Stimulated activated CD8-positive, alpha-beta memory T cell treated with anti-CD3 and anti-CD28 coated beads, Interleukin-12 subunit alpha, Interleukin-12 subunit beta, amount 100 ng/mL, for 1 hour (primary cell): ENCODE measurements around the gene CRISP3.
"Not testable (repeated sequence)": the region's sequence is repeated elsewhere in the genome, so short reads cannot be mapped to it uniquely, and the experiment has no call there.

ENCODE experiments used
- DNase-seq: peaks from one replicate; pipeline ENCODE4 v3.0.0-alpha.2; 2020; ENCODE audit warnings: low read depth

The CRISP3 gene

DNA sequence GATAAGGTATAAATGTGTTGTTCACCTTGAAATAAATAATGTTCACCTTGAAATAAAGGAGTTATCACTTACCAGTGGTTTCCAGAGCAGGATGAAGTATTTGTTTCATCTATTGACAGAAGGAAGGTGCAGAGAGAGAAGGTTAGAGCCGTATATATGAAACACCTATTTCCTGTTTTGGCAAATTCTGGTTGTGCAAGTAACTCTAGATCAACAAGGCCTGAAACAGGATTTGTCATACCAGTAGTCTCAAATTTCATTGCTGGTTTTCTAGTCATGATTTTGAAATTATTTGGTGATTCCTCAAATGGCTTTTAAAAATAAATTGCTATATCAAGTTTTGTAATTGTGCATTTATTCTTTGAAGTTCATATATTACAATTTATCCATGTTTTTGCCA lies at the start of gene CRISP3:
TSS of gene CRISP3 (minus strand) at position 130 of the 400 bp plus-strand sequence. CDS start at position 109, 21 bp downstream.
- DNase-seq: no peak

GRCh38 chr6:49790341-49790740 lies 46.2 kb upstream of the CRISP3 start:
- no peak for DNase-seq

- DNase-seq: no peak
Measured at GRCh38 chr6:49787176-49787575, 43.0 kb upstream of the CRISP3 start, which contains the start of gene PGK2. TSS of gene PGK2 (minus strand) at chr6:49787285. CDS start at chr6:49787187, 98 bp downstream.

DNA sequence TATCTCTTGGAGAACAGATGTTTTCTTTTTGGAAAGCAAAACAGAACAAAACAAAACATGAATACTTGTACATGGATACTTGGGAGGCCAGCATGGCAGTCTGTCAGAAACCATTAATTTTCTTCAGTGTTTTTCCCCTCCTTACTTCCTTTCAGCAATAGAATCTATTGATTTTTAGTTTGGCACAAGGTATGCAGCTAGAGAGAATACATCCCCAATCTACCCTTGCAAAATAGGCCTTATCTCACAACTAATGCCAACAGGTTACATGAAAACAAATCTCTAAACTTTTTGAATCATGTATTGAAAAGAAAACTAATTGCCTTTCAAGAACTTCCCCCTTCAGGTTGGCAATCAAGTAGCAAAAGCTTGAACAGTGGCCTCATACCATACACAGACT lies 40.1 kb upstream of the CRISP3 start:
- DNase-seq: no peak

DNA sequence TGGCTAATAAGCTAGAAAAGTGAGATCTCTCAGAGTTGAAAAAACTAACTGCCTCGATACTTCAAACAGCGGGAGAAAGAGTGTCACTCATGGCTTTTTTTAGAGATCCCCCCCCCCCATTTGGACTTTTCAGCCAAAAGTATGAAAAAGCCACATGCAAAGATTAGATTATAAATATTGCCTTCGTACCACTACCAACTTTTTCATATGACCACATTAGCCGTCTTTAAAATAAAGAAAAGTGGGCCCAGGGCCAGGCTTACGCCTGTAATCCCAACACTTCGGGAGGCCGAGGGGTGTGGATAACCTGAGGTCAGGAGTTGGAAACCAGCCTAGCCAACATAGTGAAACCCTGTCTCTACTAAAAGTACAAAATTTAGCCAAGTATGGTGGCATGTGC lies 38.5 kb upstream of the CRISP3 start:
- no peak for DNase-seq

DNA sequence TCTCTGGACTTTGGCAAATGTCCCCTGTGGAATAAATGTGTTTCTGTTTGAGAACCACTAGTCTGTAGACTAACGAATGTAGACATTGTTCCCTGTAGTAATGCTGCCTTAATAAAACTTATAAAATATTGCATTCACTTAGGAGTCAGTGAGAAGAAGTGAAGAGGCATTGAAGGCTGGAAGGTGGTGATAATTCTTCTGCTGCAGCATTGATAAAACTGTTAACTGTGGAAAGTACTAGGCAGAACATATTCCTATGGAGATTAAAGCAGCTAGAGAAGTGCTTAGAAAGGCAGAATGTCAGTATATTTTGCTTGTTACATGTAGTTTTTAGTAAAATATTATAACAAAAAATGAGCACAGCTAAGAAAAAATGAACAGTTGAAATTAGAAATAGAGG lies 38.1 kb upstream of the CRISP3 start:
- no peak for DNase-seq

DNA sequence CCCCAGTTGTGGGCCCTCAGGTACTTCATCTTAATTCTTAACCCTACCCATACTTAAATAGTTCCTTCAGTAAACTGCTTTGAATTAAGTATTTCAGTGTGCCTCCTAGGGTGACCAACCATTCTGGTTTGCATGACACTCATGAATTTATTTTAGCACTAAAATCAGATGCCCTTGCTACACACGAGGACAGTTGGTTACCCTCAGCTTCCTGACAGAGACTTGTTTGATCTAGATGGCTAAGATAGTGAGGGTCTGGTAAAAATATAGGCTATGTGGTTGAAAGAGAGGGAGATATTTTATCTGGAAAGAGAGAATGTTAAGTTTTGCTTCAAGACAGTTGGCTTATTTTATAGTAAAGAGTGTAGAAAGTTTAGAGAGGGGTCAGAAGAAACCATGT lies 32.3 kb upstream of the CRISP3 start:
- DNase-seq: no peak

DNA sequence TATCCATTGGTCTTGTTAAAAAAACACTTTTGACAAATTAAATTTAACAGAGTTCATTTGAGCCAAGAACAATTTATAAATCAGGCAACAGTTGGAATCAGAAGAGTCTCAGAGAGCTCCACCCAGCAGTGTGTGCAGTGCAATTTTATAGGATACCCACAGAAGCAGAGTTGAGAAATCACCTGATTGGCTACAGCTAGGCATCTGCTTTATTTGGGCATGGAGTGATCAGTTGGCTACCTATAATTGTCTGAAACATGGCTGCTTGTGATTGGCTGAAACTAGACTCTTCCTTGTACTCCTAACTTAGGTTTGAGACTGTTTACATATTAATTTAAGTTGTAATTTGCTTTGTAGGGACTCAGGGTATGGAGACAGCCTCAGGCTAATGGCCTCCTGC lies 30.9 kb upstream of the CRISP3 start:
- no peak for DNase-seq

- no peak for DNase-seq
Measured at GRCh38 chr6:49772285-49772684, 28.1 kb upstream of the CRISP3 start.

DNA sequence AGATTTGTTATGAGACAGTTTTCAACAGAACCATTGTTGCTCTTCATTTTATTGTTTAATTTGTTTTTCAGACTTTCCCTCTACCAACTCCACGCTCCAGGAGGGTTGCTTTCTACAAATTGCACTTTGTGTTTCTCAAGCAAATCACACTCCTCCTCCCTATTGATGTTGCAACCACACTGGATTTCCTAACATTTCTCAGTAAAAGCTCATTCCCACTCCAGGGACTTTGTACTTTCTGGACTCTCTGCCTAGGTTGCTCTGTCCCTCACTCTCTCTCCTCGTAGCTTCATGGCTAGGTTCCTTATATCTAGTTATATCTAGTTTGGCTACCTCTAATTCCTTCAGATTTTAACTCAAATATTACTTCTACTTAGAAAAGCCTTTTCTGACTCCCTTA lies 22.6 kb upstream of the CRISP3 start:
- DNase-seq: no peak

DNA sequence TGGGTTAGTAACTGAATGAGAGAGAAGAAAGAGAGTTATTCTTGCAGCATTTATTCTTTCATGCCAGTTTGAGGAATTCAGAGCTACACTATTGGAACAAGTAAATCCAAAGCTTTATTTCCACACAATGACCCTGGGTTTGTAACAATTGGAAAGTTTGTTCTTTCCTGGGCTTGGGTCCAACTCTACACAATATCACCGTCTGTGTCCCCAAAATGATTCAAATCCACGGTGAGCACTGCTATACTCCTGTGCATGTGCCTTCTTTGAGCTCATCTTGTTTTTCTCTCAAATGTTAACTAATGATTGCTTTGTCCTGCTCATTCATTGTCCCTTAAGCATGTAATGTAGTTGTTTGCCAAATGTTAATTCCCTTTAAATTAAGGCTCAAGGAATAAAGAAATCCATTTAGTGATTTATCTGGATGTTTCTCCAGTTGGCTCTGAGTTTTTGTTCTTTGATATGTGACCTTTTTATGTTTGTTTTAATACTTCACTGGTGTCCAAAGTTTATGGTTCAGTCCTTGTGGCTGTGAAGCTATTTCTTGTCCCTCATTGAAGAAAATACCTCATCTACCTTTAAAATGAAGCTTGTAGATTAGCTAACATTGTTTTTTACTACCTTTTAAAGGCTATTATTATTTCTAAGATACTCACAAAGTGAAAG lies 20.5 kb upstream of the CRISP3 start:
- no peak for DNase-seq

DNA sequence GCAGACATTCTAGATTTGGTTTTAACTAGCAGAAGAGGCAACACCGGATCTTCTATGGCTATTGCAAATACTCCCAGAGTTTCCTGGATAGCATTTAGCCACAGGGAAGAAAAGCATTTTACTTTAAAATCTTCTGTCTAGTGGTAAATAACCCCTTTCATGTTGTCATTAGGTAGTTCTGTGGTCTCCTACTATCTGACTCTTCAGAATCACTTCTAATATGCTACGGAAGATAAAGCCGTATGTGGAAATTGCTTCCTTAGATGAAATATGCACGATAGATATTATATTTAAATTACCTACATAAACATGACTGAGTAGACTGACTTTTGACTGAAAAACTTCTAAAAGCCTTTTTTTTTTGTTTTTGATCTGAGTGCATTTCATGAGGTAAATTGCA lies 759 bp downstream of the CRISP3 start:
- no peak for DNase-seq

- DNase-seq: no peak
Measured at GRCh38 chr6:49739423-49739822, 4.8 kb downstream of the CRISP3 start.

GRCh38 chr6:49736017-49736508 lies 8.1 kb downstream of the CRISP3 start:
- no peak for DNase-seq

- DNase-seq: no peak
Measured at GRCh38 chr6:49733680-49734079, 10.5 kb downstream of the CRISP3 start.

DNA sequence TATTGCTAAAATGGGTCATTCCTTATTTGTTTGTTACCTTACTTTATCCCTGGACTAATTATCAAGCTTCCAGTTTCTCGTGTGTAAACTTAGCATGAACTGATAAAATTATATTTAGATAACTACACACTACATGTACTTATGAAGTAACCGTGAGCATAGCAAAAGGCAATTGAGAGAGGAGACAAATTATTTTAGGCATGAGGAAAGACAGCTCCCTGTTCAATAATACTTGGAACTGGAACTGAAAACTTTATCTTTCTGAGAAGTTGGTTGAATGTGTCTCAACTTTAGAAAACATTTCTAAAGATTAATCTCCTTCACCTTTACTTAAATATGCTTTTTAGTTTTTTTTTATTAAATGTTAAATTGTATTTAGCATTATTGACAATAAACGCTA lies 11.4 kb downstream of the CRISP3 start:
- DNase-seq: no peak

DNA sequence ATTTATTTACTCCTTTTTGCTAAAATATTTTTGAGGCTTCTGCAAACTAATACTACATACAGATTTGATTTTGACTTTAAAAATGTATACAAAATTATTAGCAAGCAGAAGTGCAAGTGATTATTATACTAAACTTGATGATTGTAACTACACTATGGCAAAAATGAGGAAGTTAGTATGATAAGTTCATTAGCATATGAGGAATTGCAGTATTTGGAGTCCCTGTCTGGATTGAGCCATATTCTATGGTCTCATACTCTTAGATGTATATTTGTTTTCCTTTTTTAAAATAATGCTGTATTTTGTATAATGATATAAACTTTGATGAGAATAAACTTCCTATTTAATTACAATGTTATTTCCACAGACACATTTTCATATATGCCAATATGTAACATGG lies 13.9 kb downstream of the CRISP3 start:
- no peak for DNase-seq

DNA sequence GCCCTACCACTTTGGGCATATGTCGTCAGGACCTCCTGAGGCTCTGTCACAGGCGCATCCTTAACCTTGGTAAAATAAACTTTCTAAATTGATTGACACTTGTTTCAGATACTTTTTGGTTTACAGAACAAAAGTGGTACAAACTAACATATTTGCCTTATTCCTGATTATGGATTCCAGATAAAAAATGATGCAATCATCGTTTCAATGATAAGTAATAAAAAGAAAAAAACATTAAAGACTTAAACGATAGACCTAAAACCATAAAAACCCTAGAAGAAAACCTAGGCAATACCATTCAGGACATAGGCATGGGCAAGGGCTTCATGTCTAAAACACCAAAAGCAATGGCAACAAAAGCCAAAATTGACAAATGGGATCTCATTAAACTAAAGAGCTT lies 20.3 kb downstream of the CRISP3 start:
- DNase-seq: not testable (repeated sequence)

- no peak for DNase-seq
Measured at GRCh38 chr6:49721297-49721696, 22.9 kb downstream of the CRISP3 start.

GRCh38 chr6:49720372-49720771 lies 23.8 kb downstream of the CRISP3 start:
- no peak for DNase-seq

DNA sequence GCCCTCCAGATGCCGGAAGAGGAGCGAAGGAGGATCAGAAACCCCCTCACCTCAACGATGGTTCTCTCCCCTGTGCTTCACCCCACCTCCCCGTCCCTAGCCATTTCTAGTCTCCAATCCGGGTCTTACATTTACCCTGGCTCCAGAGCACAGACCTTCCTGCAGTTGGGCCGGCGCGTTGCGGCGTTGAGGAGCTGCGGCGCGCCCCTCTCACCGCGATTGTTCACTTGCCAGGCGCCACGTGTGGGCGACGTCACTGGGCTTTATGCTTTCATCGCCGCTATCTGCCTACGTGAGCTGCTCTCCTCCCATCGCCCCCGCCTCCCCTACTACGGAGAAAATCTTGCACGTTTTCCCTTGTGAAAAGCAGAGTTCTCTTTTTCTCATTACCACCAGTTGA lies 30.8 kb downstream of the CRISP3 start, which contains the start of gene CRISP2:
TSS of gene CRISP2 (minus strand) at position 198 of the 400 bp plus-strand sequence. CDS start 4,347 bp downstream, outside the sequence.
- no peak for DNase-seq

DNA sequence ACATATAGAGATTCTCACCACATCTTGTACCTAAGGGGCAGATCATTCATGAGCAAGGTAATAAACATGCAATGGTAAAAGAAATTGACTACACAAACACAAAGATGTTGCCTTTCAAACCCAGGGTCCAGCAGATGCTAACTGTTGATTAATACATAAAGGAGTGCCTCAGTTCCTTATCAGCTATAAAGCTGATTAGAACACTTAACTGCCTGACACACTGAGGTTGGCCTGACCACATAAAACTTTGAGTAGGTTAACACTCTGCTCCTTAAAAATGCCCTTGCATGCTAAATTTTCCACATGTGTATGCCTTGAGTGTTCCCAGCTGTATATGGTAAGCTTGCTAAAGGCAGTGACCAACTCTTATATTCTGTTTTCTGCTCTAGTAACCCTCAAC lies 45.7 kb downstream of the CRISP3 start:
- no peak for DNase-seq

DNA sequence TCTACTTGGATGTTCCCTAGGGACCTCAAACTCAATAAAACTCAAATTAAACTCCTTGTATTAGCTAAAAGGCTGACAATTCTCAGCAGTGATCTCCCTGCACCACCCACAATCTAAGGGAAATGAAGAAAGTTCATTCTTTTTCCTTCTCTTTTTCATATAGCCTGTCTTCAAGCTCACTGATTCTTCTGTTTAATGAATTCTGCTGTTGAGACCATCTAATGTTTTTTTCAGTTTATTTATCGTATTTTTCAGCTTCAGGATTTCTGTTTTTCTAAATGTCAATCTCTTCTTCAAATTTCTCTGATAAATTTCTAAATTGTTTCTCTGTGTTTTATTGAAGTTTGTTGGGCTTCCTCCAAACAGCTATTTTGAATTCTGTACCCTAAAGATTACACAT lies 50.7 kb downstream of the CRISP3 start:
- no peak for DNase-seq

DNA sequence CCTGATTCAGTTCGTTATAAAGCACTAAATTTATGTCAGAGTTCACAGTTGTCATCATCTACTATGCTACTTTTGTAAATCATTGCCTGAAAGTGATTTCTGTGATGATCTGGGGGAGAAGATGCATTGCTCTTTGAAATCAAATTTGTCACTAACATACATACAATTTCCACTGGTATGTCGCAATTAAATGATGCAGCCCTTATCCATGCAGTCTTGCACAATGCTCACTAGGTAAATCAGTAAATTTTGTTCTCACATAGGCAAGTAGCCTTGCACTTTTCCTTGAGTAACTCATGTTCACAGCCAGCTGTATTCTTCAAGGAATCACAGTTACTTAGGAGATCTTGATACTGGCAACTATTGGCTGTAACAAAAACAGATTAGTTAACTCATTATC lies 51.7 kb downstream of the CRISP3 start:
- DNase-seq: no peak
